HG02885 (cell line): Measurements from ENCODE around the gene ZNF407.

Experiments
- ATAC-seq: cut with Tn5 transposase; IDR thresholded peaks from one replicate; pipeline ENCODE4 v1.9.1; 2021; ENCODE audit warnings: mild to moderate bottlenecking; ENCODE audit not compliant: unreplicated experiment, poor library complexity

ZNF407 gene

DNA sequence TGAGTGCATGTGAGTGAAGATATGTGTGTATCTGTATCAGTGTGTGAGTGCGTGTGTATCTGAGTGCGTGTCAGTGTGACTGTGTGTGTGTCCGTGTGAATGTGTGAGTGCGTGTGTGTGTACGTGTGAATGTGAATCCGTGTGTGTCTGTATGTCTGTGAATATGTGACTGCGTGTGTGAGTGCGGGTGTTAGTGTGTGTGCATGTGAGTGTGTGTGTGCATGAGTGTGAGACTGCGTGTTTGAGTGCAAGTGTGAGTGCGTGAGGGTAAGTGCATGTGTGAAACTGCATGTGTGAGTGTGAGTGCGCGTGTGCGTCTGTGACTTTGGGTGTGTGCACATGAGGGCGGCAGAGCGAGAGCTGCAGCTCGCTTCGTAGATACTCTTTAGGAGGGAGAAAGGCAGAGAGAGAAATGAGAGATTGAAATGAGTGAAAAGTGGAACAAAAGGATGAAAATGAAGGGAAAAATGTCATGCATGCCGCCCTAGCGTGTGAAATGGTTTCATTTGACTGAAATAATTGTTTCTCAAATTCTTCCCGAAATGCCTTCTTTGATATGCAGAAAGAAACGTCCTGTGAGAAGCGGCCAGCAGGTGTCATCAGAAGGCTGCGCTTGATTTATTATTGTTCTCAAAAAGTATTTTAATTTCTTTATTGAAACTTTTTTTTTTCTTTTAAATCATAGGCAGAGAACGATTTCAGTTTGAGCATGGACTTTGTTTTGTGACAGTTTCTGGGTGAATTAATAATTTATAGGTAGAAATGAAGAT is 25.6 kb downstream of the ZNF407 start:
- no peak for ATAC-seq

DNA sequence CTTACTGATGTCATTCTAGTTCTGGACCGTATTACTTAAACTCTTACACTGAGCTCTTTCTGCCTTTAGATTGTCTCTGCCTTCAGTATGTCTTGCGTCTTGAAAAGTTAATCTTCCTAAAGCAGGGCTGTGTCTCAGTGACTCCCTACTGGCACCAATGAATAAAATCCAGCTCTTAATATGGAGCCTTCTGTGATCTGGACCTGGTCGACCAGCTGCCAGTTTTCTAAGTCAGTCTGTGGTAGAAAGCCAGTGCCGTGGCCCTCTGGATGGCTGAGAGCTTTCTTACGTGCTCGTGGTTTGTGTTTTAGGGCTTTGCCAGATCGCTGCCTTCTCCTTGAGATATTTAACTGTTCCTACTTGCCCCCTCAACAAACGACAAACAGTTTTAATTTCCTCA is 26.8 kb downstream of the ZNF407 start:
- no peak for ATAC-seq

DNA sequence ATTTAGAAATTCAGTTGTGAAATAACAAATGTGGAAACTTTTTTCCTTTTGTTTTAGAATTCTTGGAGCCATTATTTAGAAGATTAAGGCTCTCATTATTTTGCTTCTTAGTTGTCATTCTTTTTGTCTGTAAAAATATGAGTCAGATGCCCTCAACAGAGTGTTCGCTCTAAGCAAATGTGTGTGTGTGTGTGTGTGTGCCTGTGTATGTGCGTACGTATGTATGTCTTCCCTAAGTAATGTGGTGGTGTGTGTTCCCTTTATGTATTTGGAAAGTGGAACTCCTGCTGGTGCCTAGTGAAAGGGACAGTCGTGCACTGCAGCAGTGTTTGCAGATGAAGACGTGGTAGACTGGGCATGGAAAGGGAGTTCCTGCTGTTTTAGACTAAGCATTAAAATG is 27.5 kb downstream of the ZNF407 start:
- no peak for ATAC-seq

DNA sequence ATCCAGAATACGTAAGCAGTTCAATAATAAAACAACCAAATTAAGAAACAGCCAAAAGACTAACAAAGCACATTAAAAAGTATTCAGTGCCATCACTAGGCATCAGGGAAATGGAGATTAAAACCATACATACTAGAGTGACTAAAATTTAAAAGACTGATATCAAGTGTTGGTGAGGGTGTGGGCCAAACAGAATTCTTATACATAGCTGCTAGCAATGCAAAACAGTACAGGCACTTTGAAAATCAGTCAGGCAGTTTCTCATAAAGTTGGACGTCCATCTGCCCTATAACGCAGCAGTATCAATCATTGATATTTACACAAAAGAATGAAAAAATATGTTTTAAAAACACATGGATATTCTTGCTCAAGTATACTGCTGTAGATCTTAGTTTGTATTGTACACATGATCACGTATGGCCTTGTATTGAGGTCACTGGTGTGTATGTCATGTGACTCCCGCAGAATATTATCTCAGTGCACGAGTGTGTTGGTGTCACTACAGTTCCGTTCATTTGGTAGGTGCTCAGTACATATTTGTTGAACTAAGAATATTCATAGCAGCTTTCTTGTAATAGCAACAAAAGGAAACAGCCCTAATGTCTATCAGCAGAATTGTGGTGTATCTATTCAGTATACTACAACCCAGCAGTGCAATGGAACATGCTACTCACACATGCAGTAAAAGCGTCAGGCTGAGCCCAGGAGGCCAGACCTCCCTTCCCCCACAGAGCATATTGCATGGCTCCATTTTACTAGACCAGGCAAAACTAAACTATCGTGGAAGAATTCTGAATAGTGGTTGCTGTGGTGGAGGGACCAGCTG is 28.6 kb downstream of the ZNF407 start:
- ATAC-seq: no peak

DNA sequence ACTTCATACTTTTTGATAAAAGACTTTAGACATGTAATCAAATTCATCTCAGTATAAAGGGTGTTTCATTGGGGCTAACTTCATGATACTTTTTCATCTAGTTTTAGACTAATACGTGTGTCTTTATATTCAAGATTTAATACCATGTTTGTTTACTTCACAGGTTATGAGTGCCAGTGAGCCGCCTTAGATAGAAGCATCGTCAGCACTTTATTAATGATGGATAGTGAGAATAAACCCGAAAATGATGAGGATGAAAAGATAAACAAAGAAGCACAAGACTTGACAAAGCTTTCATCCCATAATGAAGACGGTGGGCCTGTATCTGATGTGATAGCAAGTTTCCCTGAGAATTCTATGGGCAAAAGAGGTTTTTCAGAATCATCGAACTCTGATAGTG is 33.1 kb downstream of the ZNF407 start:
- ATAC-seq: no peak

DNA sequence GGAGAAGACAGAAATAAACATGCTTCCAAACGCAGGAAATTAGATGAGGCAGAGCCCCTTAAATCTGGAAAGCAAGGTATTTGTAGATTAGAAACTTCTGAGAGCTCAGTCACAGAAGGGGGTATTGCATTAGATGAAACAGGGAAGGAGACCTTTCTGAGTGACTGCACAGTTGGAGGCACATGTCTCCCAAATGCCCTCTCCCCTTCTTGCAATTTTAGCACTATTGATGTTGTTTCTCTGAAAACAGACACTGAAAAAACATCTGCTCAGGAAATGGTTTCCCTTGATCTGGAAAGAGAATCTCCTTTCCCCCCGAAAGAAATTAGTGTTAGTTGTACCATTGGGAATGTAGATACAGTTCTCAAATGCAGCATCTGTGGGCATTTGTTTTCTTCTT is 33.5 kb downstream of the ZNF407 start:
- no peak for ATAC-seq

DNA sequence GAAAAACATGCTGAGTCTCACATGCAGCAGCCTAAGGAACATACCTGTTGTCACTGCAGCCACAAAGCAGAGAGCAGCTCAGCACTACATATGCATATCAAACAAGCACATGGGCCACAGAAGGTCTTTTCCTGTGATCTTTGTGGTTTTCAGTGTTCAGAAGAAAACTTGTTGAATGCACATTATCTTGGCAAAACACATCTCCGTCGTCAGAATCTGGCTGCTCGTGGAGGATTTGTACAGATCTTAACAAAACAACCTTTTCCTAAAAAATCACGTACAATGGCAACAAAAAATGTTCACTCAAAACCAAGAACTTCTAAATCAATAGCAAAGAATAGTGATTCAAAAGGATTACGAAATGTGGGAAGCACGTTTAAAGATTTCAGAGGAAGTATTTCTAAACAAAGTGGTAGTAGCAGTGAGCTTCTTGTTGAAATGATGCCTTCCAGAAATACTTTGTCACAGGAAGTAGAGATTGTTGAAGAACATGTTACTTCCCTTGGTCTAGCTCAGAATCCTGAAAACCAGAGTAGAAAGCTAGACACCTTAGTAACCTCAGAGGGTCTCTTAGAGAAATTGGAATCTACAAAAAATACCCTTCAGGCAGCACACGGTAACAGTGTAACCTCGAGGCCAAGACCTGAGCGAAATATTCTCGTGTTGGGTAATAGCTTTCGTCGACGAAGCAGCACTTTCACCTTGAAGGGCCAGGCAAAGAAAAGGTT is 34.1 kb downstream of the ZNF407 start:
- ATAC-seq: no peak

DNA sequence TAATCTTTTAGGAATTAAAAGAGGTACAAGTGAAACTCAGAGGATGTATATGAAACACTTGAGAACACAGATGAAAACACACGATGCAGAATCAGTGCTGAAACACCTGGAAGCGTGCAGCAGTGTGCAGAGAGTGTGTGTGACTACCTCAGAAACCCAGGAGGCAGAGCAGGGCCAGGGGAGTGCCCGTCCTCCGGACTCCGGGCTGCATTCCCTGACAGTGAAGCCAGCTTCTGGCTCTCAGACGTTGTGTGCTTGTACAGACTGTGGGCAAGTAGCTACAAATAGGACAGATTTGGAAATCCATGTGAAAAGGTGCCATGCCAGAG is 34.6 kb downstream of the ZNF407 start:
- ATAC-seq: no peak

DNA sequence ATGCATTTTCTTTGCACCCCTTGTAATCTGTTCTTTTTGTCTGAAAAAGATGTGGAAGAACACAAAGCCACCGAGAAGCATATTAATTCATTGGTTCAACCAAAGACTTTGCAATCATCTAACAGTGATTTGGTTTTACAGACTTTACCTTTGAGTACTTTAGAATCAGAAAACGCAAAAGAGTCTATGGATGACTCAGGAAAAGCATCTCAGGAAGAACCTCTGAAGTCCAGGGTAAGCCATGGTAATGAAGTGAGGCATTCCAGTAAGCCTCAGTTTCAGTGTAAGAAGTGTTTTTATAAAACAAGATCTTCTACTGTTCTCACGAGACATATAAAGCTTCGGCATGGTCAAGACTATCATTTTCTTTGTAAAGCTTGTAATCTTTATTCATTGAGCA is 35.2 kb downstream of the ZNF407 start:
- no peak for ATAC-seq

DNA sequence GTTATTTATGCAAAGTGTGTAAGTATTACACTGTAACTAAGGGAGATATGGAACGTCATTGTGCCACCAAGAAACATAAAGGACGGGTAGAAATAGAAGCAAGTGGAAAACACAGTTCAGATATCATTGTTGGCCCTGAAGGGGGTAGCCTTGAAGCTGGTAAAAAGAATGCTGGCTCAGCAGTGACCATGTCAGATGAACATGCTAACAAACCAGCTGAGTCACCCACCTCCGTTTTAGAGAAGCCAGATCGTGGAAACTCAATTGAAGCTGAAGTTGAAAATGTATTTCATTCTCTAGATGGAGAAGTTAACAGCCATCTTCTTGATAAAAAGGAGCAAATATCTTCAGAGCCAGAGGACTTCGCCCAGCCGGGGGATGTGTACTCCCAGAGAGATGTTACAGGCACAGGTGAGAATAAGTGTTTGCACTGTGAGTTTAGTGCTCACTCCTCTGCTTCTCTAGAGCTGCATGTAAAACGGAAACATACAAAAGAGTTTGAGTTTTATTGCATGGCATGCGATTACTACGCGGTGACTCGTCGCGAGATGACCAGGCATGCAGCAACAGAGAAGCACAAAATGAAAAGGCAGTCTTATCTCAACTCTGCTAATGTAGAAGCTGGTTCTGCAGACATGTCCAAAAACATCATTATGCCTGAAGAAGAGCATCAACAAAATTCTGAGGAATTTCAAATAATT is 36.1 kb downstream of the ZNF407 start:
- no peak for ATAC-seq

DNA sequence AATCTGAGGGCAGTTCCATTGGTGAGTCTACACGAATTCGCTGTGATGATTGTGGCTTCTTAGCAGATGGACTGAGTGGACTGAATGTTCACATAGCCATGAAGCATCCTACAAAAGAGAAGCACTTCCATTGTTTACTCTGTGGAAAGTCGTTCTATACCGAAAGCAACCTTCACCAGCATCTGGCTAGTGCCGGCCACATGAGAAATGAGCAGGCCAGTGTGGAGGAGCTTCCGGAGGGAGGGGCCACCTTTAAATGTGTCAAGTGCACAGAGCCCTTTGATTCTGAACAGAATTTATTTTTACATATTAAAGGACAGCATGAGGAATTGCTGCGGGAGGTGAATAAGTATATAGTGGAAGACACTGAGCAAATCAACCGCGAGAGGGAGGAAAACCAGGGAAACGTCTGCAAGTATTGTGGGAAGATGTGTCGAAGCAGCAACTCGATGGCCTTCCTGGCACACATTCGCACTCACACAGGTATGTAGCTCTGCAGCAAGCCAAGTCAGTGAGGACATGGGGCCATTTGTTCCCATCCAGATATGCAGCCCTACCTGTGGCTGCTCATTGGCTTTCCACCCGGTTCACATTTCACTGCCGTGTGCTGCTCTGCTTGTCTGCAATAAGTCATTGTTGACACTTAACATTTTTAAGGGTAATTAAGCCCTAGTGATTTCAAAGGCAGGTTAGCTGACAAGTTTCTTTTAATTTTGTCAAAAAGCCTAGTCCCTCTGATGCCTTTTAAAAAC is 37.7 kb downstream of the ZNF407 start:
- ATAC-seq: no peak

DNA sequence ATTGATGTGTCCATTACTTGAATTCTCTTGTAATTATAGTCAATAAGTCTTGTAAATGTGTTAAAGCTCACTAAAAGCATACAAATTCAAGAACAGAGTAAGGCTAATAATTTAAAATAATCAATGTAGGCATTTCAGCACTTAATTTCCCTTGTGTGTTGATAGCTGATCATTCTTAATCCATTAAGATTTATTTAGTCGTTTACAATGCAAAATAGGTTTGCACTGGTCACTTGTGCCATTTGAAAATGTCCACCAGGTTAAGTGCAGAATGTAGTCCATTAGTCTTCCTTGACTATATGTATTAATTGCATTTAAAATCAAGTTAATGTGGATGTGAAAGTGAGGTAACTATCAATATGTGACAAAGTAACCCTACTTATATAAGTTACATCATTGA is 39.4 kb downstream of the ZNF407 start:
- no peak for ATAC-seq

DNA sequence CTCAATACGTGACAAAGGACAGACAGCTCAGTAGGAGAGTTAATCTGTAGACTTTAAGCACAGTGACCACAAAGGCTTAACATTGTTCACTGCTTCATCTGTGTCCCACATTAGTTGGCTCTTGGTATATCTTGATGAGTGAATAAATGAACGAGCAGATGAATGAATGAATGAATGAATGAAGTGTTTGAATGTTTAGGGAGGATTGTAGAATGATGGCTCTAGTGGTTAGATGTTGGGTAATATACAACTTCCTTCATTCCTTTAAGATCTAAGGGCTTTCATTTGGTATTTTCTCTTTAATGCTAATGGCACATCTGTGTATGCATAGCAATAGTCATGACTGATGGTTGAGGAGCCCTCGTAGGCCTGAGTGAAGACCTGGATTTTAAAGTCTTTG is 40.5 kb downstream of the ZNF407 start:
- no peak for ATAC-seq

DNA sequence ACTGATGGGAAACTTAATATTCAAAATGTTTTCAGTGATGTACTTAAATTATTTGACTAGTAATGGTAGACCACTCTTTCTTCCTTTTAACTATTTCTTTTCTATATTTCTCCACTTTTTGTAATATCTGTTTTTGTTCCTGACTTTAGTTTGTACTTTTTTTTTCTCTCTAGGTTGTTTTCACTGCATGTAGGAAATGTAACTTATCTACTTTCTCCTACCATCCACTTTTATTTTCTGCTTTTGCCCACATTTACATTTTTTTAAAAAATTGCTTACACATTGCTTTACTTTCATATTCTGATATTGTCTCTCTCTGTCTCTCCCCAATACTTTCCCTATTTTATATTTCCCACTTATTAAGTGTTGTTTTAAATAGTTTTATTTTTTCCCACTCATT is 47.0 kb downstream of the ZNF407 start:
- no peak for ATAC-seq

DNA sequence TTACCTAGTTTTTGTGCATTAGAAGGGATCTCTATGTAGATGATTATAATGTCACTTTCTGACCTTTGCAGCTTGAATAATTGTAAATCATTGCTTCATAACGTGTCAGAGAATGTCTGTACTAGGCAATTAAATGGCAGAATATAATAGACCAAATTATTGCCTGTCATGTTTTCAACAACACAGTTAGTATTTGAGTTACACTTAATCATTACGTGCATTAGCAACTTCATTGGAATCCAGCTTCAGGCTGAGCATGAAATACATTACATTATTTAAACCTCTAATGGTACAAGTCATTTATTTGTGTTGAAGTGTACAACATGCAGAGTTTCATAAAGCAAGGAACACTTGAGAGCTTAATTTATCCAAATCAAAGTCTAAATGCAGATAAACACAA is 48.0 kb downstream of the ZNF407 start:
- no peak for ATAC-seq

DNA sequence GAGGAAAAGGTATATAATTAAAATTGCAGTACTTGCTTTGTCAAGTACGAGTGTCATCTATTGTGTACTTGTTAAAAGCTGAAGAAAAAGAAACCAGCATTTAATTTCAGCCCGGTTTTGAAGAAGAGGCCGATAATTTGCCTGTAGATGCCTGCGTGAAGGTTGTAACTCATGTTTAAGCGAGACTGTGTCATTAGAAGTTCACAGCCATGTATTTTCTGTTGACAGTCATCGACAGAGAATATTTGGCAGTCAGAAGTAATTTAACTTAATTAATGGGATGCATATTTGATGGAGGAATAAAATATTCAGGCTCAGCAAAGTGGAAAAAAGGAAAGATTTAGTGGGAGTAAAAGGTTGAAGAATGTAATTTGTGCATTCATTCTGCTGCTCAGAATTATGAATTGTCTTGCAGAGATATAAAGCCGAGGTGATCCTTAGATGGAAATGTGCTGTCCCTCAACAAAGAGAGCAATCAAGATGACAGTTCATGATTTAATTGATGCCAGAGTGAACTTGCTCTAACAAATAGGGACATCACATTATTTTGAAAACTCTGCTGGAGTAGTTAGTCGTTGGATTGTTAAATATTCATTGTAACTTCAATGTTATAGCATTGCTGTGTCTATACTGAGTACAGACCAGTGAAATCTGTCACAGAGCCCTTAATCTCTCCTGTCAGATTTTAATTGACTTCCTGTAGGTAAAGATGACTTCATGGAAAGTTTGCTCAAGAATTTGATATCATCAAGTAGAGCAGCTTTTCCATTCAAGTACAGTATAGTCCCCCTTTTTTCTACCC is 53.9 kb downstream of the ZNF407 start:
- ATAC-seq: no peak

DNA sequence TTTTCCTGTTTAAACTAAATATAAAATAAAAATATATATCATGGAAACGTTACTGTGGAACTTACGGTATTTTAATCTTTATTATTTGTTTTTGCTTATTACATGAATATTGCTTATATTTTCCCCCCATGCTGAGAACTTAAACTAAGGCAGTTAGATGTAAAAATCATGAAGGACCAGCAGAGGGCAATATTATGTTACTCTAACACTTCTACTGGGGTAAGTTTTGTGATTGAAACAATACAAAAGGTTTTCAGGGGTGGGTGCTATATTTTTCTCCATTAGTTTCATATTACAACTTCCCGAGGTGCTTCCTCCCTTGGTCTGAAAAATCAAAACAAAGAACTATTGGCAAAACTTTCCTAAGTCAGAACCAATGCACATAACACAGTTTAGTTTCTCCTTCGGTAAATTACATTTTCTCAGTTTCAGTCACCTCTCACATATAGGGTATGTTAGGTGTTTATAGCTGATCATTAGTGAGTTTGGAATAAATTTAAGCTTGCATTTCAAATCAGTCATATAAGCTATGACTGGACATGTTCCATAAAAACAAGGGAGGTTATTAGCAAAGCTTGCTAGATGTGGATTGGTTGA is 54.8 kb downstream of the ZNF407 start:
- peak; percentile 69 for ATAC-seq

DNA sequence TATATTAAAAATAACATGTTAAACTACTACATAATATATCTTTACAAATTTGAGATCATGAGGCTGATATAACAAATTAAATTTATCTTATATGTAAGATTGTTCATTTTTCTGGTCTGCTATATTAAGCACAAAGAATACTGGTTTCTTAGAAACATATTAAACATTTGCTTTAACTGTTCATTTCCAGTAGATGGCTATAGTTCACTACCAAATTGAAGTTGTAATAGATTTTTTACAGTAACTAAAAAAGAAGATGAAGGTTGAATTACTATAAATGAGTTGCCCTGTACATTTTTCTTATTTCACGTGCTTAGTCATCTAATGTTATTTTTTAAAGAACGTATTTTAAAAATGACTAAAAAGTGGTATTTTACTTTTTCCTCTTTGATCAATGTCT is 57.0 kb downstream of the ZNF407 start:
- ATAC-seq: no peak

DNA sequence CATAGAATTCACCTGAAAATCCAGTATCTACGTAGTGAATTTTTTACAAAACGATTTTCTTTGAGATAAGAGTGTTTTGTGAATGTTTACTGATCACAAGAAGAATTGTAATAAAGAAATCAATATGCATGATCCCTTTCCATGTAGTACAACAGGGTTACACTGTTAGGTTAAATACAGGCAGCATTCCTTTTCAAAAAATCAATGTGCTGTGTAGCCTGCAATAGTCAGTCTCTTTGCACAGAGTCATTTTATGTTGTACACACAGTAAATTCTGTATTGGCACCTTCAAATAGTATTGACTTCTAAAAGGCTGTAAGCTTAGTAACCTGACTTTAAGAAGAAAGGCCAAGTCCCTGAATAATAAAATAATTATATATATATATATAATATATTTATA is 63.3 kb downstream of the ZNF407 start:
- ATAC-seq: no peak
